ENCODE results near the gene NPLOC4.

Gene NPLOC4

DNA sequence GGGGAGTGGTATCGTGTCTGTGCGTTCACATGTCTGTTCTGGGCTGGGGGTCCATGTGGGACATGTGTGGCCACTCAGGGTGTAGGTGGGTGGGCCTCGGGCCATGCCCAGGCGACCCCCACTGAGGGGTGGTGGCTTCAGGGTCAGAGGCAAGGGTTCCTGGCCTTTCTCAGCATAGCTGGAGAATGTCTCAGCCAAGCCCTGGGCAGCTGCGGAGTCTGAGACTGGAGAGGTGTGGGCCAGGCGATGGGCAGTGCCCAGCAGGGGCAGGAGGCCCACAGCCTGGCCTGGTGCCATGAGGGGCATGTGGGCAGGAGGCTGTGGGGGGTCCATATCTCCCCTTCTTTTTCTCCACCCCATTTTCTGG is 107.5 kb downstream of the NPLOC4 start:
- H3K4me3 ChIP-seq (ENCODE audit: low read depth, low read length): no peak overlapping the region
- no peaks in the 10 kb centered on the region for H3K36me3 ChIP-seq (ENCODE audit: control insufficient read depth, insufficient read depth, low read length)
- no peak overlapping the region for H3K27ac ChIP-seq (ENCODE audit: low read depth, low read length)
- peaks cover 23% of the 10 kb centered on the region for H3K27me3 ChIP-seq (ENCODE audit: control insufficient read depth, insufficient read depth, low read length)
- no peaks in the 10 kb centered on the region for H3K4me1 ChIP-seq (ENCODE audit: control insufficient read depth, insufficient read depth, low read length)
- H3K9me3 ChIP-seq (ENCODE audit: control insufficient read depth, insufficient read depth, low read length): peaks cover 4% of the 10 kb centered on the region; the same call in 1 of the 2 replicates
- no peak overlapping the region for H3K9ac ChIP-seq (ENCODE audit: low read depth, low read length)

GRCh38 chr17:81528651-81529436 is 108.1 kb downstream of the NPLOC4 start:
- no peaks in the 10 kb centered on the region for H3K4me1 ChIP-seq (ENCODE audit: control insufficient read depth, insufficient read depth, low read length)
- H3K27me3 ChIP-seq (ENCODE audit: control insufficient read depth, insufficient read depth, low read length): peaks cover 17% of the 10 kb centered on the region
- no peaks in the 10 kb centered on the region for H3K36me3 ChIP-seq (ENCODE audit: control insufficient read depth, insufficient read depth, low read length)
- no peak overlapping the region for H3K27ac ChIP-seq (ENCODE audit: low read depth, low read length)
- no peak overlapping the region for H3K4me3 ChIP-seq (ENCODE audit: low read depth, low read length)
- no peak overlapping the region for H3K9ac ChIP-seq (ENCODE audit: low read depth, low read length)
- H3K9me3 ChIP-seq (ENCODE audit: control insufficient read depth, insufficient read depth, low read length): peaks cover 4% of the 10 kb centered on the region; the same call in 1 of the 2 replicates

DNA sequence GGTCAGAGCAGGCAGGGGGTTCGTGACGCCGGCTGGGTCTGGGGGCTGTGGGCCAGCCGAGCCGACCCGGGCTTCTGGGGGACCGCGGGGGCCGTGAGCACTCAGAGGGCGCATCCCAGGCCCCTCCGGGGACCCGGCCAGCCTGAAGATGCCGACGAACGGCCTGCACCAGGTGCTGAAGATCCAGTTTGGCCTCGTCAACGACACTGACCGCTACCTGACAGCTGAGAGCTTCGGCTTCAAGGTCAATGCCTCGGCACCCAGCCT is 108.6 kb downstream of the NPLOC4 start:
- no peak overlapping the region for H3K4me3 ChIP-seq (ENCODE audit: low read depth, low read length)
- peaks cover 13% of the 10 kb centered on the region for H3K27me3 ChIP-seq (ENCODE audit: control insufficient read depth, insufficient read depth, low read length)

DNA sequence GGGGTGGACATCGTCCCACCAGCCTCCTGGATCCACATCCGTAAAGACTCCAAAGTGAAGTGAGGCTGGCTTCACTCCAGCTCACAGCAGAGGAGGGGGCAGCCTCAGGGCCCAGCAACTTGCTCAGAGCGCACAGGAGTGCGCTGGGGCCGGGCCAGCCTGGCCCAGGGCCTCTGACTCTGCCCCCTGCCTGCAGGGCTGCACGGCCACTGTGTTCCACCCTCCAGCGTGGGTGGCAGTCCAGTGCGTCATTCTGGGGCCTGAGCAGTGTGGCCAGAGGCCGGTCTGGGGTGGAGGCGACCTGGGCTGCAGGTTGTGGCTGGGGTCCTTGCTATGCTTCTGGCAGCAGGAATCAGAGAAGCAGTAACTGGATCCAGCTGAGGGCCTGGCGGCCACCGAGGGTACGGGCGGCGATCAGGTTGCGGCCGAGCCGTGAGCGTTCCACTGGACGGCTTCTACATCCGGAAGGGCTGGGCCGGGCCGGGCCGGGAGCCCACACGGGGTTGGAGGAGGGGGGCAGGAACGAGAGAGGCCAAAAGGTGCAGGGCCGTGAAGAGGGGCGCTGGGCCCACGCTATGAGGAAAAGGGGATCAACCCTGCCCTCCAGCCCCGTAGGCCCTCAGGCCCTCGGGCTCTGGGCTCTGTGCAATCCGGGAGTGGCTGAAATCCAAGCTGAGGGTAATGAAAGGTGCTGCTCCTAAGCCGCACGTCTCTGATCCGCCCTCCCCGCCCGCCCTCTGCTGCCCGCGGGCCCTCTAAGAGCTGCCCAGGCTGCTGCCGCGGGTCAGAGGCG is 109.1 kb downstream of the NPLOC4 start, which contains the start of gene FSCN2:
Gene FSCN2 (plus strand): TSS at position 787 of the 793 bp plus-strand sequence. CDS start 155 bp downstream, outside the sequence.
- H3K27ac ChIP-seq (ENCODE audit: low read depth, low read length): no peak within 1 kb of the TSS
- H3K36me3 ChIP-seq (ENCODE audit: control insufficient read depth, insufficient read depth, low read length): no peaks in the 10 kb centered on the region
- H3K27me3 ChIP-seq (ENCODE audit: control insufficient read depth, insufficient read depth, low read length): peaks cover 7% of the 10 kb centered on the region
- no peaks in the 10 kb centered on the region; the same call in 1 of the 2 replicates for H3K4me1 ChIP-seq (ENCODE audit: control insufficient read depth, insufficient read depth, low read length)
- no peak within 1 kb of the TSS for H3K4me3 ChIP-seq (ENCODE audit: low read depth, low read length)
- H3K9ac ChIP-seq (ENCODE audit: low read depth, low read length): no peak within 1 kb of the TSS
- H3K9me3 ChIP-seq (ENCODE audit: control insufficient read depth, insufficient read depth, low read length): peaks cover 4% of the 10 kb centered on the region; the same call in 1 of the 2 replicates

More for the DNA sequence above, 108.6 kb downstream of the NPLOC4 start:
- no peaks in the 10 kb centered on the region; the same call in 1 of the 2 replicates for H3K4me1 ChIP-seq (ENCODE audit: control insufficient read depth, insufficient read depth, low read length)
- H3K27ac ChIP-seq (ENCODE audit: low read depth, low read length): no peak overlapping the region
- H3K9me3 ChIP-seq (ENCODE audit: control insufficient read depth, insufficient read depth, low read length): peaks cover 4% of the 10 kb centered on the region; the same call in 1 of the 2 replicates
- no peak overlapping the region for H3K9ac ChIP-seq (ENCODE audit: low read depth, low read length)
- H3K36me3 ChIP-seq (ENCODE audit: control insufficient read depth, insufficient read depth, low read length): no peaks in the 10 kb centered on the region

DNA sequence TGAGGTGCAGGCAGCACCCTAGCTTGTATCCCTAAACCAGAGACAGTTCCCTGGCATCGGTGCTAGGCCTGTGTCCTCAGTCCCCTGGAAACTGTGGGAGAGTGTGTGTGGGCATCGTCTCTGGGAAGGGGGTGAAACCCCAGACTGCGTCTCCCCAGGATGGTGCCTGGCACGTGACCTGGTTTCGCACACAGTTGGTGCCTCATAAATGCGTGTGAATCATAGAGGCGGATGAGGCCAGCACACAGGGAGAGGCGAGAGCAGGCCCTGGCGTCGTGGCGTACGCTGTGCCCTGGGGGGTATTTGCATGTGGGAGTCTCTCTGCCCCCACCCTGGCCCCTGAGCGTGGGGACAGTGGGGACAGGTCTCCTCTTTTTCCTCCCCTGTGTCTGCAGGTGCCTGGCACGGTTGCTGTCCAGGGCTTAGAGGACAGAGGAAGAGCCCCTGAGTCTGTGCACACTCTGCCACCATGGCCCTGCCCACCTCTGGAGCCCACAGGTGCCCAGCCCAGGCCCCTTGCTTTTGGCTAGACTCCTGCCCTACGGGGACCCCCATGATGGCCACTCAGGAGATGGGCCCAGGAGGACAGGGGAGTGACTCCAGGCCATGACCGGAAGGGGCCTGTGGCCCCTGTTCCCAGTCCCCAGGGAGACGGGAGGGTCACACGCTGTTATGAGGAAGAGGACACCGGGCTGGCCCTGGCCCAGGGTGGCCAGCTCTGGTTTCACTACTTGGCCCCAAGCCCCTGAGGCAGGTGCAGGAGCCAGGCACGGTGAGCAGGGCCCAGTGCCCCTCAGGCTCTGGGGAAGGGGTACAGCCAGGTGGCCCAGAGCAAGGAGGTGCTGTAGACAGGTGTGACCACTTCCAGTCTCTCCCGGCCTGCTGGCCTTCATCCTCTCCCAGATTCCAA is 110.0 kb downstream of the NPLOC4 start:
- no peaks in the 10 kb centered on the region; the same call in 1 of the 2 replicates for H3K4me1 ChIP-seq (ENCODE audit: control insufficient read depth, insufficient read depth, low read length)
- no peaks in the 10 kb centered on the region for H3K36me3 ChIP-seq (ENCODE audit: control insufficient read depth, insufficient read depth, low read length)
- H3K9me3 ChIP-seq (ENCODE audit: control insufficient read depth, insufficient read depth, low read length): peaks cover 4% of the 10 kb centered on the region; the same call in 1 of the 2 replicates
- H3K4me3 ChIP-seq (ENCODE audit: low read depth, low read length): no peak overlapping the region
- no peak overlapping the region for H3K9ac ChIP-seq (ENCODE audit: low read depth, low read length)
- no peak overlapping the region for H3K27ac ChIP-seq (ENCODE audit: low read depth, low read length)
- peaks cover 6% of the 10 kb centered on the region for H3K27me3 ChIP-seq (ENCODE audit: control insufficient read depth, insufficient read depth, low read length)

DNA sequence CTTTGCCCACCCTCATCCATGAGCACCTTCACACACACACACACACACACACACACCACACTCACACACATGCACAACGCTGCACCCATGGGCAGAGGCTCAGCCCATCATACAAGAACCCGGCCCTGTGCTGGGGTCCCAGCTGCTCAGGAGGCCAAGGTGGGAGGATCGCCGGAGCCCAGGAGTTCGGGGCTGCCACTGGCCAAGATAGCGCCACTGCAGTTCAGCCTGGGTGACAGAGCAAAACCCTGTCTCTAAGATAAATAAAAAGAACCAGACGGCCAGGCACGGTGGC is 112.1 kb downstream of the NPLOC4 start:
- peaks cover 23% of the 10 kb centered on the region for H3K27me3 ChIP-seq (ENCODE audit: control insufficient read depth, insufficient read depth, low read length)
- H3K4me1 ChIP-seq (ENCODE audit: control insufficient read depth, insufficient read depth, low read length): no peaks in the 10 kb centered on the region; the same call in 1 of the 2 replicates
- H3K4me3 ChIP-seq (ENCODE audit: low read depth, low read length): no peak overlapping the region
- no peaks in the 10 kb centered on the region for H3K9me3 ChIP-seq (ENCODE audit: control insufficient read depth, insufficient read depth, low read length)
- H3K27ac ChIP-seq (ENCODE audit: low read depth, low read length): no peak overlapping the region
- H3K9ac ChIP-seq (ENCODE audit: low read depth, low read length): no peak overlapping the region
- no peaks in the 10 kb centered on the region for H3K36me3 ChIP-seq (ENCODE audit: control insufficient read depth, insufficient read depth, low read length)

DNA sequence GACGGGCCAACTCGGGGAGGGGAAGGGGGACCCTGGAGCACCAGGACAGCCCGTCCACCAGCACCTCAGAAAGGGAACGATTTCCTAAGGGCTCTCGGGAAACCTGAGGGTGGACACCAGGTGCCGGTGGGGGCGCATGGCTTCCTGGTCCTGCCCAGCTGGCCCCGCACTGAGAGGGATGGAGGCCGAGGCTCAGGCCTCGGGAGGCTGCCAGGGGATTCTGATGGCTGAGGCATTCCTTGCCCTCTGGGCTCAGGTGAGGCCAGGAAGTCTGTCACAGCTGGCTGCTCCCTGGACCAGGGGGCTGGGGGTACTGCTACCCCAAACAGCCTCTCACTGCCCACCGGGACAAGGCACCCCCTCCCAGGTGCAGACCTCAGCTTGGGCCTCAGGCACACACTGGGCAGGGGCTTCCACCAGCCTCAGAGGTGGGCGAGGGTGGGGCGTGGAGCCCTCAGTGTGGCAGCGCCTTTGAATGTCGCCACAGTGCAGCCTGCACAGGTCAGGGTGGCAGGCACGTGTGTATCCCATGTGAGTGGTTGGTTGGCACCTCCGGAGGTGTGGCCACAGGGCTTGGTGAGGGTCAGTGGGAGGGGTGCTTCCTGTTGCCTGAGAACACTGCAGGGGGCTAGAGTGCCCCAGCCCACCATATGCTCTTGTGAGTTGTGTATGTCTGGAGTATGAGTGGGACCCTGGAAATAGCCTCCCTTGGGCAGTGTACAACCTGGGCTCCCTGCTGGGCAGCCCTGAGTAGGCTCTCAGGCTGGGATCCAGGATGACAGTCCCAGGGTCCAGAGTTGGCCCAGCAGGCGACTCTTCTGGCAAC is 112.7 kb downstream of the NPLOC4 start:
- peaks cover 26% of the 10 kb centered on the region for H3K27me3 ChIP-seq (ENCODE audit: control insufficient read depth, insufficient read depth, low read length)
- H3K27ac ChIP-seq (ENCODE audit: low read depth, low read length): no peak overlapping the region

DNA sequence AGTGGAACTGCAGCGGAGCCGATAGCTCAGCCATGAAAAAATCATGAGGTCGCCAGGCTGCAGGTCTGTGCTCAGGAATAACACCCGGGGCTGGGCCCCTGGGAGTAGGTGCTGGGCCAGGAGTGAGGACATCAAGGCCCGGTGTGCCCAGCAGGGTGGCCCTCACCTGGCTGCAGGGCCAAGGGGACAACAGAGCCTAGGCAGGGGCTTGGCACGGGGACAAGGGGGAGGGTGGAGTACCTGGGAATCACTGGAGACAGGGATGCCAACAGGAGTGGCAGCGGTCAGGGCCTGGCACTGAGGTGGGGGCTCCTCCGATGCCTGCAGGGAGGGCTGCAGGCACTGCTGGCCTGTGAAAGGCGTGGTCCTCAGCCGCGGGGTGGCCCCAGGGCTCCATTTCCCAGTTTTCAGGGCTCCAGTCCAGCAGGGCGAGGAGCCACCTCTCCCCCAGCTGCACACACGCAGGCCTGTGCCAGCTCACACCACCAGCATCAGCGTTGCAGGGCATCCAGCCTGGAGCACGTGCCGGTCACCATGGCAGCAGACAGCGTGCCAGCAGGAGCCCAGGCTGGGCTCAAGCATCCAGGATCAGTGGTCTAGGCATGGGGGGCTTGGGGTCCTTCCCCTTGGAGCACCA is 113.4 kb downstream of the NPLOC4 start:
- no peaks in the 10 kb centered on the region for H3K36me3 ChIP-seq (ENCODE audit: control insufficient read depth, insufficient read depth, low read length)
- no peaks in the 10 kb centered on the region for H3K9me3 ChIP-seq (ENCODE audit: control insufficient read depth, insufficient read depth, low read length)
- H3K9ac ChIP-seq (ENCODE audit: low read depth, low read length): no peak overlapping the region
- no peak overlapping the region for H3K27ac ChIP-seq (ENCODE audit: low read depth, low read length)
- no peak overlapping the region for H3K4me3 ChIP-seq (ENCODE audit: low read depth, low read length)
- peaks cover 33% of the 10 kb centered on the region for H3K27me3 ChIP-seq (ENCODE audit: control insufficient read depth, insufficient read depth, low read length)
- no peaks in the 10 kb centered on the region; the same call in 1 of the 2 replicates for H3K4me1 ChIP-seq (ENCODE audit: control insufficient read depth, insufficient read depth, low read length)

More for the DNA sequence above, 112.7 kb downstream of the NPLOC4 start:
- no peak overlapping the region for H3K4me3 ChIP-seq (ENCODE audit: low read depth, low read length)
- H3K9ac ChIP-seq (ENCODE audit: low read depth, low read length): no peak overlapping the region
- no peaks in the 10 kb centered on the region for H3K9me3 ChIP-seq (ENCODE audit: control insufficient read depth, insufficient read depth, low read length)
- no peaks in the 10 kb centered on the region for H3K36me3 ChIP-seq (ENCODE audit: control insufficient read depth, insufficient read depth, low read length)
- H3K4me1 ChIP-seq (ENCODE audit: control insufficient read depth, insufficient read depth, low read length): no peaks in the 10 kb centered on the region; the same call in 1 of the 2 replicates

DNA sequence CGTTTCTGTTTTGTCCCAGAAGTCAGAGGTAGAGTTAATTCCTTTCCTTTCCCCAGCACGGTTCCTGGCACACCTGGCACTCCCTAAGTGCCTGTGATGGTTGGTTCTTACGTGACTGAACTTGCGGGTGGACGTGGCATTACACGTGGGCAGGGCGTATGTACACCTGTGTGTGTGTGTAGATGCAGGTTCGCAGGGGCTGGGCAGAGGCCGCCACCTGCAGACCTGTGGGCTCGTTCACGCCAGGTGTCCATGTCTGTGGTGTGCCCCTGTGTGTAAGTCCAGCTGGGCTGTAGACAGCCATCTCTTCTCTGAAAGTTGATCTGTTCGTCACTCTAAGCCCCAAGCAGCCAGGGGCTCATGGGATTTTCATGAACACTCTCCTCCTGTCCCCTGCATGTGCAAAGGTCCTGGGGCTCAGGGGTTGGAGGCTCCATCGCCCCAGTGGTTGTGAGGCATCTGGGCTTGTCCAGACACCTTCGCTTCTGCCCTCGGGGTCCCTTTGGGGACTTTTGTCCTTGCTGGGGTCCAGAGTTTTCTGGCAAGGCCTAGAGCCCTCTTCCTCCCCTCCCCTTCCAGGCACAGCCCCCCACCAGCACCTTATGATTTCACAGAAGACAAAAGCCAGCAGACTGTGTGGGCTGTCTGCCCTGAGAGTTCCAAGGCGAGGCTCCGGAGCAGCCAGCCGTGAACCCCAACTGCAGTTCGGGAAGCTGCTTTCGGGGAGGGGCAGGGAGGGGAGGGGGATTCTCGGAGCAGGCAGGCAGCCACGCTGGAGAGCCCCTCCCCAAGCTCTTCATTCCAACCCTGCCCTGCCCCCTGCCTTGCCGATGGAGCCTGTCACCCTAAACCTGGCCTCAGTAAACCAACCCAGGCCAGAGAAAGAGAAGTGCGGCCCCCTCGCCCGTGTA is 114.2 kb downstream of the NPLOC4 start:
- Histone ChIP-seq H3K27ac (ENCODE audit: low read depth, low read length) (peak overlapping the region; percentile 5), H3K4me3 (ENCODE audit: low read depth, low read length) (no peak overlapping the region), H3K27me3 (ENCODE audit: control insufficient read depth, insufficient read depth, low read length) (peaks cover 39% of the 10 kb centered on the region), H3K9ac (ENCODE audit: low read depth, low read length) (no peak overlapping the region), H3K4me1 (ENCODE audit: control insufficient read depth, insufficient read depth, low read length) (peaks cover 6% of the 10 kb centered on the region; the same call in 1 of the 2 replicates), H3K9me3 (ENCODE audit: control insufficient read depth, insufficient read depth, low read length) (no peaks in the 10 kb centered on the region), H3K36me3 (ENCODE audit: control insufficient read depth, insufficient read depth, low read length) (no peaks in the 10 kb centered on the region)
